HEK293 (cell line): Measurements from ENCODE around the gene RPN1.

Experiments
- CTCF ChIA-PET: fragments of 350-600 bp; formaldehyde crosslinking; extraction: SDS; loops from one replicate; lab custom pipeline; 2021; ENCODE audit warnings: antibody characterized with exemption; lab: Yijun Ruan, JAX
- POLR2A ChIA-PET: fragments of 300-600 bp; formaldehyde crosslinking; extraction: SDS; loops from one replicate; lab custom pipeline; 2020; ENCODE audit warnings: antibody characterized with exemption, inconsistent platforms; lab: Yijun Ruan, JAX
- H3K27ac ChIP-seq: fragments of 200-500 bp; sonication (Bioruptor generic); 2 replicates; pipeline ENCODE4 v1.5.1; 2014; ENCODE audit warnings: low read depth, low read length, control low read depth, inconsistent platforms; ENCODE audit errors: extremely low read depth
- H3K36me3 ChIP-seq, 2 experiments: fragments of 200-500 bp in 1 of 2; sonication (Bioruptor generic) in 1 of 2; 1 replicate in 1 of 2; 2 replicates in 1 of 2; pipeline ENCODE4 v1.5.1; 2014 to 2017; ENCODE audit warnings: inconsistent platforms in 2 of 2, low read length in 2 of 2; ENCODE audit not compliant: control insufficient read depth in 2 of 2, insufficient read depth in 1 of 2
- H3K4me1 ChIP-seq: fragments of 200-500 bp; sonication (Bioruptor generic); 2 replicates; pipeline ENCODE4 v1.5.1; 2014; ENCODE audit warnings: mild to moderate bottlenecking, low read length, inconsistent platforms; ENCODE audit not compliant: control insufficient read depth, insufficient read depth
- H3K4me3 ChIP-seq: 2 replicates; pipeline ENCODE4 v1.5.1; 2011; ENCODE audit warnings: low read depth, mild to moderate bottlenecking, control low read depth, low read length, moderate library complexity
- H3K9me3 ChIP-seq: fragments of 200-500 bp; sonication (Bioruptor generic); 2 replicates; pipeline ENCODE4 v1.5.1; 2014; ENCODE audit warnings: low read depth, low read length, inconsistent platforms; ENCODE audit not compliant: control insufficient read depth, insufficient read depth
- GFI1B ChIP-seq: fragments of 450-650 bp; formaldehyde crosslinking; IDR thresholded peaks from 2 replicates; pipeline ENCODE4 v1.5.1; 2016; ENCODE audit warnings: missing biosample characterization, missing genetic modification characterization
- INSM2 ChIP-seq: fragments of 450-650 bp; formaldehyde crosslinking; IDR thresholded peaks from 2 replicates; pipeline ENCODE4 v1.5.1; 2016; ENCODE audit warnings: missing biosample characterization, missing genetic modification characterization
- MZF1 ChIP-seq: fragments of 450-650 bp; formaldehyde crosslinking; IDR thresholded peaks from 2 replicates; pipeline ENCODE4 v1.5.1; 2017; ENCODE audit warnings: missing biosample characterization, missing genetic modification characterization, borderline replicate concordance
- SCRT1 ChIP-seq: fragments of 450-650 bp; formaldehyde crosslinking; IDR thresholded peaks from 2 replicates; pipeline ENCODE4 v1.5.1; 2016; ENCODE audit warnings: missing biosample characterization, missing genetic modification characterization, borderline replicate concordance
- ZBTB44 ChIP-seq: fragments of 450-650 bp; IDR thresholded peaks from 2 replicates; pipeline ENCODE4 v1.5.1; 2018; ENCODE audit warnings: missing biosample characterization, mild to moderate bottlenecking, missing genetic modification characterization
- ZBTB49 ChIP-seq: fragments of 450-650 bp; formaldehyde crosslinking; IDR thresholded peaks from 2 replicates; pipeline ENCODE4 v1.5.1; 2016; ENCODE audit warnings: missing biosample characterization, missing genetic modification characterization, low read depth
- ZBTB8A ChIP-seq: fragments of 450-650 bp; formaldehyde crosslinking; IDR thresholded peaks from 2 replicates; pipeline ENCODE4 v1.5.1; 2016; ENCODE audit warnings: missing biosample characterization, missing genetic modification characterization
- ZNF202 ChIP-seq: fragments of 450-650 bp; formaldehyde crosslinking; IDR thresholded peaks from 2 replicates; pipeline ENCODE4 v1.5.1; 2016; ENCODE audit warnings: missing biosample characterization, missing genetic modification characterization, borderline replicate concordance
- ZNF449 ChIP-seq: fragments of 450-650 bp; formaldehyde crosslinking; IDR thresholded peaks from 2 replicates; pipeline ENCODE4 v1.5.1; 2017; ENCODE audit warnings: missing biosample characterization, mild to moderate bottlenecking, missing genetic modification characterization, moderate library complexity
- ZNF488 ChIP-seq: fragments of 450-650 bp; formaldehyde crosslinking; IDR thresholded peaks from 2 replicates; pipeline ENCODE4 v1.5.1; 2016; ENCODE audit warnings: missing biosample characterization, missing genetic modification characterization
- ZNF555 ChIP-seq: fragments of 450-650 bp; formaldehyde crosslinking; conservative IDR thresholded peaks from 2 replicates; pipeline ENCODE4 v1.5.1; 2017; ENCODE audit warnings: missing biosample characterization, mild to moderate bottlenecking, missing genetic modification characterization, inconsistent platforms
- ZNF596 ChIP-seq: fragments of 450-650 bp; IDR thresholded peaks from 2 replicates; pipeline ENCODE4 v1.5.0; 2018; ENCODE audit warnings: missing biosample characterization, mild to moderate bottlenecking, missing genetic modification characterization, moderate library complexity
- ZNF623 ChIP-seq: fragments of 450-650 bp; formaldehyde crosslinking; IDR thresholded peaks from 2 replicates; pipeline ENCODE4 v1.5.1; 2016; ENCODE audit warnings: missing biosample characterization, missing genetic modification characterization
- ZNF660 ChIP-seq: fragments of 450-650 bp; IDR thresholded peaks from 2 replicates; pipeline ENCODE4 v1.5.1; 2018; ENCODE audit warnings: missing biosample characterization, mild to moderate bottlenecking, missing genetic modification characterization
- ZNF785 ChIP-seq: fragments of 450-650 bp; formaldehyde crosslinking; IDR thresholded peaks from 2 replicates; pipeline ENCODE4 v1.5.1; 2016; ENCODE audit warnings: missing biosample characterization, missing genetic modification characterization
- ZSCAN18 ChIP-seq: fragments of 450-650 bp; formaldehyde crosslinking; IDR thresholded peaks from 2 replicates; pipeline ENCODE4 v1.5.1; 2016; ENCODE audit warnings: missing biosample characterization, missing genetic modification characterization
- ZXDB ChIP-seq: fragments of 450-650 bp; formaldehyde crosslinking; IDR thresholded peaks from 2 replicates; pipeline ENCODE4 v1.5.1; 2016; ENCODE audit warnings: missing biosample characterization, missing genetic modification characterization

Gene RPN1

GRCh38 chr3:128572013-128572412 lies 78.6 kb downstream of the RPN1 start:
- ChIA-PET CTCF (interaction anchor here (0.6 to 1.4 kb wide), 3 partner anchors 14 to 35 kb away, joined by 3 to 4 read pairs (median 3); no protein-coding TSS in a partner anchor), POLR2A (no interaction called here)
- Histone ChIP-seq H3K36me3 (no peaks in the 10 kb centered on the region), H3K4me1 (no peaks in the 10 kb centered on the region), H3K4me3 (no peak overlapping the region), H3K9me3 (no peaks in the 10 kb centered on the region), H3K27ac (no peak overlapping the region)
- TF ChIP-seq ZNF660 (tag by site-specific recombination) (no peak), ZBTB8A (no peak), ZBTB44 (tag by site-specific recombination) (no peak), ZBTB49 (tag by site-specific recombination) (no peak), ZNF785 (tag by site-specific recombination) (no peak), ZNF555 (tag by site-specific recombination) (no peak), ZNF596 (tag by site-specific recombination) (no peak), ZNF202 (tag by site-specific recombination) (no peak), ZNF488 (tag by site-specific recombination) (no peak), MZF1 (tag by site-specific recombination) (no peak), ZNF449 (no peak), ZNF623 (no peak), ZXDB (tag by site-specific recombination) (no peak), GFI1B (tag by site-specific recombination) (no peak), ZSCAN18 (tag by site-specific recombination) (no peak), SCRT1 (no peak), INSM2 (tag by site-specific recombination) (no peak)
